MCF 10A (cell line): Measurements from ENCODE around the gene NDUFS3. TPM values are rescaled to one million over a fixed set of nuclear protein-coding genes. Genes with fewer than 3 reads are reported as not detected.
"Not testable (repeated sequence)": the region's sequence is repeated elsewhere in the genome, so short reads cannot be mapped to it uniquely, and the experiment has no call there.

Experiments
- BruUV-seq: library from RNA; stranded (reverse); fragments of 400-500 nt; replicated peaks from 2 replicates; lab custom pipeline; 2021; lab: Mats Ljungman, UMichigan
- CTCF ChIA-PET: fragments of 300-600 bp; sonication (Branson Sonifier 250); formaldehyde crosslinking; extraction: SDS; loops from one replicate; lab custom pipeline; 2021; ENCODE audit warnings: antibody characterized with exemption, inconsistent platforms; lab: Yijun Ruan, JAX
- POLR2A ChIA-PET: fragments of 300-600, 350-650 bp; sonication (Branson Sonifier 250); formaldehyde crosslinking; extraction: SDS; loops from one replicate; lab custom pipeline; 2020; ENCODE audit warnings: antibody characterized with exemption, inconsistent platforms; lab: Yijun Ruan, JAX
- DNase-seq: peaks from one replicate; pipeline ENCODE4 v3.0.0-alpha.2; 2018; ENCODE audit not compliant: unreplicated experiment
- H3K27ac Mint-ChIP-seq: one replicate; pipeline ENCODE4 v1.8.0; 2022; ENCODE audit warnings: mild to moderate bottlenecking, low read depth, mixed read lengths; ENCODE audit not compliant: unreplicated experiment
- H3K27me3 Mint-ChIP-seq: one replicate; pipeline ENCODE4 v1.8.0; 2022; ENCODE audit warnings: mixed read lengths; ENCODE audit not compliant: insufficient read depth, unreplicated experiment
- H3K36me3 Mint-ChIP-seq: one replicate; pipeline ENCODE4 v1.8.0; 2022; ENCODE audit warnings: mild to moderate bottlenecking, moderate library complexity, mixed read lengths; ENCODE audit not compliant: insufficient read depth, unreplicated experiment
- H3K4me1 Mint-ChIP-seq: one replicate; pipeline ENCODE4 v1.8.0; 2022; ENCODE audit warnings: mixed read lengths; ENCODE audit not compliant: insufficient read depth, unreplicated experiment
- H3K4me3 Mint-ChIP-seq: one replicate; pipeline ENCODE4 v1.8.0; 2022; ENCODE audit warnings: mild to moderate bottlenecking, moderate library complexity, mixed read lengths; ENCODE audit not compliant: unreplicated experiment
- H3K9me3 Mint-ChIP-seq: one replicate; pipeline ENCODE4 v1.8.0; 2022; ENCODE audit warnings: mixed read lengths; ENCODE audit not compliant: unreplicated experiment
- intact Hi-C: fragments of 100-400 bp; cut with micrococcal nuclease; formaldehyde crosslinking; loops from 2 replicates; pipeline ENCODE4 v1.14.1; 2022
- total RNA-seq: library from RNA; stranded (reverse); gene quantifications from 2 replicates; pipeline ENCODE4 v1.2.3, GENCODE V29; 2022
- TF ChIP-seq, protein P1 (sequence below): fragments of 200-600 bp; IDR thresholded peaks from one replicate; pipeline ENCODE4 v1.8.0; 2022; ENCODE audit warnings: antibody characterized with exemption, mild to moderate bottlenecking; ENCODE audit not compliant: unreplicated experiment

NDUFS3 gene
- total RNA-seq, 1 experiment from 2014 or later = 120 TPM

DNA sequence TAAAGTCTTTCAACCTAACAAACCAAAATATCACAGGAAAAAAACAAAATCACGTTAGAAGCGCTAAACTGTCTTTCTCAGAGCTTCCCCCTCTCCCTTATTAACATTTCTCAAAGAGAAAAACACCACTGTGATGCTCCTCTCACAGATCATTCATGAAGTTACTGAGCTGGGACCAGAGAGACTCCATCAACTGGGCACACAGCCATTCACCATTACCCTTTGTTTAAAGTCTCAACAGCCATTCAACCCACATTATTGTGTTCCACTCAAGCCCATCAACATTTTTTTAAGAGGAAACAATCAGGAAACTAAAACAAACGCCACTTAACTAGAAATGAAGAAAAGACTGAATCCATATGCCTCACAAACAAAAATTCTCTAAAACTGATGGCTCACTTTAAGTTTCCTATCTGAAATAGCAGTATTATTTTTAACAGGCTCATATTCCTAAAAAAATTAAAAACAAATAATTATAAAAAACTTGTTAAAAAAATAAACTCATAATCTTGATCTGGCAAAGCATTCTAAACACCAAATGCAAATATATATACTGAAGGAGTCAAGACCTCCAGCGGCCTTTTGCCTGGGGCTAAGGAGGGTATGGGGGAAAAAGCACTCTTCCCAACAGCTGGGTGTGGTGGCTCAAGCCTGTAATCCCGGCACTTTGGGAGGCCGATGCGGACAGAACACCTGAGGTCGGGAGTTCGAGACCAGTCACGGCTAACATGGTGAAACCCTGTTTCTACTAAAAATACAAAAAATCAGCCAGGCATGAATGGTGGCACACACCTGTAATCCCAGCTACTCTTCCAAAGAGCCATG, 39.9 kb upstream of the NDUFS3 start:
- Mint-ChIP-seq H3K27ac (peak overlapping the region; percentile 93), H3K36me3 (peaks cover 32% of the 10 kb centered on the region), H3K27me3 (no peaks in the 10 kb centered on the region), H3K4me1 (peaks cover 25% of the 10 kb centered on the region), H3K9me3 (no peaks in the 10 kb centered on the region), H3K4me3 (no peak overlapping the region)
- ChIA-PET CTCF (interaction anchor here (0.6 to 2.3 kb wide), 9 partner anchors 14 to 73 kb away, joined by 3 to 15 read pairs (median 4); partner anchors contain the start of gene CELF1), POLR2A (interaction anchor here (0.7 to 5.4 kb wide), 17 partner anchors 7 to 229 kb away, joined by 3 to 61 read pairs (median 7); partner anchors contain the start of genes CELF1 and PTPMT1)
- TF ChIP-seq, protein P1, sequence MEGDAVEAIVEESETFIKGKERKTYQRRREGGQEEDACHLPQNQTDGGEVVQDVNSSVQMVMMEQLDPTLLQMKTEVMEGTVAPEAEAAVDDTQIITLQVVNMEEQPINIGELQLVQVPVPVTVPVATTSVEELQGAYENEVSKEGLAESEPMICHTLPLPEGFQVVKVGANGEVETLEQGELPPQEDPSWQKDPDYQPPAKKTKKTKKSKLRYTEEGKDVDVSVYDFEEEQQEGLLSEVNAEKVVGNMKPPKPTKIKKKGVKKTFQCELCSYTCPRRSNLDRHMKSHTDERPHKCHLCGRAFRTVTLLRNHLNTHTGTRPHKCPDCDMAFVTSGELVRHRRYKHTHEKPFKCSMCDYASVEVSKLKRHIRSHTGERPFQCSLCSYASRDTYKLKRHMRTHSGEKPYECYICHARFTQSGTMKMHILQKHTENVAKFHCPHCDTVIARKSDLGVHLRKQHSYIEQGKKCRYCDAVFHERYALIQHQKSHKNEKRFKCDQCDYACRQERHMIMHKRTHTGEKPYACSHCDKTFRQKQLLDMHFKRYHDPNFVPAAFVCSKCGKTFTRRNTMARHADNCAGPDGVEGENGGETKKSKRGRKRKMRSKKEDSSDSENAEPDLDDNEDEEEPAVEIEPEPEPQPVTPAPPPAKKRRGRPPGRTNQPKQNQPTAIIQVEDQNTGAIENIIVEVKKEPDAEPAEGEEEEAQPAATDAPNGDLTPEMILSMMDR = no peak
- no TSS peak for BruUV-seq
- DNase-seq = no peak
- intact Hi-C loops = no loop called here

DNA sequence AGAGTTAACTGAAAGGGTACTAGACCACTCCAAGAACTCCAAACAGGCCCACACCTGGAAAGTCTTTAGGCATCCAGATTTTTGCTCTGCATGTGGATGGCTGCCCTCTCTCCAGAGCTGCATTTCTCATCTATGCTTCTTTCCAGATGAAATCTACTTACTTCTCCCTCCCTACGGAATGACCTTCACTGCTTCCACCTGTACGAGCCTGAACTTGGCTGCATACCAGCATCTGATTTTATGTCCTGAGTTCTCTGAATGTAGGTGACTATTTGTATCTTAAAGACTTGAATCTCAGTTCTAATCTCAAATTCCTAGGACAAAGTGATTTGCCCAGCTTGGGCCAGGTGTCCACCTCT, 39.2 kb upstream of the NDUFS3 start:
- H3K27me3 Mint-ChIP-seq = no peaks in the 10 kb centered on the region
- ChIA-PET POLR2A (interaction anchor here (0.8 to 5.4 kb wide), 14 partner anchors 8 to 73 kb away, joined by 3 to 61 read pairs (median 6); partner anchors contain the start of genes CELF1 and PTPMT1), CTCF (interaction anchor here (0.7 to 2.3 kb wide), 7 partner anchors 14 to 74 kb away, joined by 3 to 15 read pairs (median 4); partner anchors contain the start of genes CELF1 and PTPMT1)
- intact Hi-C loops = loop anchor here (5.0 kb wide), 1 partner anchor 52 kb away; no protein-coding TSS in a partner anchor
- no TSS peak for BruUV-seq
- peaks cover 28% of the 10 kb centered on the region for H3K36me3 Mint-ChIP-seq
- DNase-seq = peak; percentile 17
- no peaks in the 10 kb centered on the region for H3K9me3 Mint-ChIP-seq
- H3K27ac Mint-ChIP-seq = peak overlapping the region; percentile 93
- TF ChIP-seq, protein P1 = no peak
- H3K4me1 Mint-ChIP-seq = peaks cover 29% of the 10 kb centered on the region
- H3K4me3 Mint-ChIP-seq = peak overlapping the region; percentile 53

DNA sequence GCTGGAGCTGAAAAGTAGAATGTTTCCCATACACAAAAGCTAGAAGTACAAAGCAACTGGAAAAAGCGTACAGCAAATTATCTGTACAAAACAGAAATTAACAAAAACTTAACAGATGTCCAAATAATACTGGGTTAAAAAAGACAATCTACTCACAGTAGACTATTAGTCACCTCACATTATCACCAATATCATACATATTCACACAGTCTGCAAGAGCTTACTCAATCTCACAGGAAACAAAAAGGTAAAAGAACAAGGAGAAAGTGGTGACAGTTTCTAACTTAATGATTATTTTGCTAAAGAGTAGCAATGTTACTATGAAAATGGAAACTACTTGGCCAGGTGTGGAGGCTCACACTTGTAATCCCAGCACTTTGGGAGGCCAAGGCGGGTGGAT, 37.8 kb upstream of the NDUFS3 start:
- H3K36me3 Mint-ChIP-seq = peaks cover 18% of the 10 kb centered on the region
- no peaks in the 10 kb centered on the region for H3K9me3 Mint-ChIP-seq
- peaks cover 29% of the 10 kb centered on the region for H3K4me1 Mint-ChIP-seq
- H3K27ac Mint-ChIP-seq = peak overlapping the region; percentile 93
- no TSS peak for BruUV-seq
- TF ChIP-seq, protein P1 = no peak
- peak overlapping the region; percentile 53 for H3K4me3 Mint-ChIP-seq
- no peak for DNase-seq
- no peaks in the 10 kb centered on the region for H3K27me3 Mint-ChIP-seq
- ChIA-PET POLR2A (interaction anchor here (0.6 to 5.4 kb wide), 8 partner anchors 9 to 125 kb away, joined by 3 to 61 read pairs (median 12); partner anchors contain the start of genes CELF1 and PTPMT1), CTCF (interaction anchor here (2.3 kb wide), 1 partner anchor 12 kb away, joined by 15 read pairs; the partner anchor contains the start of gene CELF1)
- intact Hi-C loops = loop anchor here (5.0 kb wide), 1 partner anchor 54 kb away; no protein-coding TSS in a partner anchor

DNA sequence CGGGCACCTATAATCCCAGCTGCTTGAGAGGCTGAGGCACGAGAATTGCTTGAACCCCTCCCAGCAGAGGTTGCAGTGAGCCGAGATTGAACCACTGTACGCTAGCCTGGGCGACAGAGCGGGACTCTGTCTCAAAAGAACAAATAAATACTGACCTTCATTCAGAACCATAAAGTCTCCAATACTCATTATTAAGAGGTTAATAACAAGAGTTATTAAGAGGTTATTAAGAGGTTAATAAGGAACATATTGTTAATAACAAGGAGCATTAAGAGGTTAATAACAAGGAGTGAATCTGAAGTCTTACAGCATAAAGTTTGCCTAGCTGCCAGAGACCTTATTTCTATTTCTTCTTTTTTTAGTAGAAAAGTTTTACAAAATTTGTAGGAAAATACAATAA, 33.6 kb upstream of the NDUFS3 start:
- ChIA-PET POLR2A (interaction anchor here (0.6 kb wide), 1 partner anchor 21 kb away, joined by 3 read pairs; no protein-coding TSS in a partner anchor), CTCF (interaction anchor here (0.9 to 1.3 kb wide), 2 partner anchors 9 to 33 kb away, joined by 3 to 4 read pairs; no protein-coding TSS in a partner anchor)
- intact Hi-C loops = no loop called here
- no peak for DNase-seq
- Mint-ChIP-seq H3K4me1 (peaks cover 35% of the 10 kb centered on the region), H3K36me3 (peaks cover 27% of the 10 kb centered on the region), H3K9me3 (no peaks in the 10 kb centered on the region), H3K27me3 (no peaks in the 10 kb centered on the region), H3K4me3 (no peak overlapping the region), H3K27ac (no peak overlapping the region)
- no TSS peak for BruUV-seq
- TF ChIP-seq, protein P1 = no peak

DNA sequence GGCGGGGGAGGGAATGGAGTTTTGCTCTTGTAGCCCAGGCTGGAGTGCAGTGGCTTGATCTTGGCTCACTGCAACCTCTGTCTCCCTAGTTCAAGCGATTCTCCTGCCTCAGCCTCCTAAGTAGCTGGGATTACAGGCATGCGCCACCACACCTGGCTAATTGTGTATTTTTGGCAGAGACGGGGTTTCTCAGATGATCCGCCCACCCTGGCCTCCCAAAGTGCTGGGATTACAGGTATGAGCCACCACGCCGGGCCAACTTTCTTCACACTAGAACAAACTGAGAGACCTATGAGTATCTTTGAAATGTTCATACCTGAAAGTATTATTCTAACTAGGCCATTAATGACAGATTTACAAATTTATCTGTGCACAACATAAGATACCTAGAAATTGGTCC, 32.6 kb upstream of the NDUFS3 start:
- Mint-ChIP-seq H3K36me3 (peaks cover 28% of the 10 kb centered on the region), H3K4me1 (peaks cover 31% of the 10 kb centered on the region)
- H3K9me3 Mint-ChIP-seq, POLR2A ChIA-PET, BruUV-seq, DNase-seq, H3K27ac Mint-ChIP-seq, H3K4me3 Mint-ChIP-seq, intact Hi-C loops, H3K27me3 Mint-ChIP-seq: not testable (repeated sequence)
- CTCF ChIA-PET = interaction anchor here (1.3 kb wide), 1 partner anchor 8 kb away, joined by 3 read pairs; no protein-coding TSS in a partner anchor
